Measurements from ENCODE around the gene TEX264.

DNA sequence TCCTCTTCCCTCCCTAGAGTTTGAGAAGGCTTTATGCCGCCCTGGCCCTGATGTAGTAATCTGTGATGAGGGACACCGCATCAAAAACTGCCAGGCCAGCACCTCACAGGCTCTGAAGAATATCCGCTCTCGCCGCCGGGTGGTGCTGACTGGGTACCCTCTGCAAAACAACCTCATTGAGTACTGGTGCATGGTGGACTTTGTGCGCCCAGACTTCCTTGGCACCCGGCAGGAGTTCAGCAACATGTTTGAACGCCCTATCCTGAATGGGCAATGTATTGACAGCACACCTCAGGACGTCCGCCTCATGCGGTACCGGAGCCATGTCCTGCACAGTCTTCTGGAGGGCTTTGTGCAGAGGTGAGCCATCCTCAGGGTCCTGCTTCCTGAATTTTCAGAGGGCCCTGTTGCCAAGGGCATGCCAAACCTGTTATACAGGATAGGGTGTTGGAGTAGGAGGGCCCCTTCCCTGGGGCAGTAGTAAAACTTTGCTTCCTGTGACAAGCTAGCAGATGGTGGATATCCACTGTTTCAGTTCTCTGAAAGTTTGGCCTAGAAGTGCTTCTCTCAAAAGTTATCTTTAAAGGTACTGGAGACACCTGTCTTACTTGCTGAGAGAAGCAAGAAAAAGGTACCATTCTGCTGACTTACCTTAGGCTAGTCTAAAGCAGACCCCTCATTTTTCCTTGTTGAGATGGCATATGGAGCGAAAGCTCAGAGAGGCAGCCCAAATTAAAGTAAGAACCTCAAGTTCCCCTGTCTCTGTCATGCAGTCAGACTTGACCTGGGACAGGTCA, 33.7 kb upstream of the TEX264 start:
- TF ChIP-seq YY1 (IDR thresholded peaks at IDR 0.05; ENCODE audit: low read depth) (no peak), ZBTB7A (IDR thresholded peaks at IDR 0.05; ENCODE audit: low read depth) (no peak), TAF1 (IDR thresholded peaks at IDR 0.05; ENCODE audit: low read depth) (no peak), FOXM1 (IDR thresholded peaks at IDR 0.05; ENCODE audit: borderline replicate concordance, low read depth) (no peak), EP300 (IDR thresholded peaks at IDR 0.05; ENCODE audit: borderline replicate concordance) (no peak), CEBPB (IDR thresholded peaks at IDR 0.05) (no peak), RAD21 (IDR thresholded peaks at IDR 0.05; ENCODE audit: low read depth) (no peak)
- TF ChIP-seq, protein P1, sequence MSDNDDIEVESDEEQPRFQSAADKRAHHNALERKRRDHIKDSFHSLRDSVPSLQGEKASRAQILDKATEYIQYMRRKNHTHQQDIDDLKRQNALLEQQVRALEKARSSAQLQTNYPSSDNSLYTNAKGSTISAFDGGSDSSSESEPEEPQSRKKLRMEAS (IDR thresholded peaks at IDR 0.05), result no peak
- TF ChIP-seq, protein P2, sequence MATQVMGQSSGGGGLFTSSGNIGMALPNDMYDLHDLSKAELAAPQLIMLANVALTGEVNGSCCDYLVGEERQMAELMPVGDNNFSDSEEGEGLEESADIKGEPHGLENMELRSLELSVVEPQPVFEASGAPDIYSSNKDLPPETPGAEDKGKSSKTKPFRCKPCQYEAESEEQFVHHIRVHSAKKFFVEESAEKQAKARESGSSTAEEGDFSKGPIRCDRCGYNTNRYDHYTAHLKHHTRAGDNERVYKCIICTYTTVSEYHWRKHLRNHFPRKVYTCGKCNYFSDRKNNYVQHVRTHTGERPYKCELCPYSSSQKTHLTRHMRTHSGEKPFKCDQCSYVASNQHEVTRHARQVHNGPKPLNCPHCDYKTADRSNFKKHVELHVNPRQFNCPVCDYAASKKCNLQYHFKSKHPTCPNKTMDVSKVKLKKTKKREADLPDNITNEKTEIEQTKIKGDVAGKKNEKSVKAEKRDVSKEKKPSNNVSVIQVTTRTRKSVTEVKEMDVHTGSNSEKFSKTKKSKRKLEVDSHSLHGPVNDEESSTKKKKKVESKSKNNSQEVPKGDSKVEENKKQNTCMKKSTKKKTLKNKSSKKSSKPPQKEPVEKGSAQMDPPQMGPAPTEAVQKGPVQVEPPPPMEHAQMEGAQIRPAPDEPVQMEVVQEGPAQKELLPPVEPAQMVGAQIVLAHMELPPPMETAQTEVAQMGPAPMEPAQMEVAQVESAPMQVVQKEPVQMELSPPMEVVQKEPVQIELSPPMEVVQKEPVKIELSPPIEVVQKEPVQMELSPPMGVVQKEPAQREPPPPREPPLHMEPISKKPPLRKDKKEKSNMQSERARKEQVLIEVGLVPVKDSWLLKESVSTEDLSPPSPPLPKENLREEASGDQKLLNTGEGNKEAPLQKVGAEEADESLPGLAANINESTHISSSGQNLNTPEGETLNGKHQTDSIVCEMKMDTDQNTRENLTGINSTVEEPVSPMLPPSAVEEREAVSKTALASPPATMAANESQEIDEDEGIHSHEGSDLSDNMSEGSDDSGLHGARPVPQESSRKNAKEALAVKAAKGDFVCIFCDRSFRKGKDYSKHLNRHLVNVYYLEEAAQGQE (IDR thresholded peaks at IDR 0.05; ENCODE audit: low read depth), result no peak
- TF ChIP-seq, protein P3, sequence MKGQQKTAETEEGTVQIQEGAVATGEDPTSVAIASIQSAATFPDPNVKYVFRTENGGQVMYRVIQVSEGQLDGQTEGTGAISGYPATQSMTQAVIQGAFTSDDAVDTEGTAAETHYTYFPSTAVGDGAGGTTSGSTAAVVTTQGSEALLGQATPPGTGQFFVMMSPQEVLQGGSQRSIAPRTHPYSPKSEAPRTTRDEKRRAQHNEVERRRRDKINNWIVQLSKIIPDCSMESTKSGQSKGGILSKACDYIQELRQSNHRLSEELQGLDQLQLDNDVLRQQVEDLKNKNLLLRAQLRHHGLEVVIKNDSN (IDR thresholded peaks at IDR 0.05), result no peak

All from Ishikawa (cell line).